Calu3 (cell line): ENCODE measurements around the gene ISYNA1. TPM values are rescaled to one million over a fixed set of nuclear protein-coding genes. Genes with fewer than 3 reads are reported as not detected.

Source experiments
- BruUV-seq: library from RNA; stranded (reverse); fragments of 400-500 nt; replicated peaks from 2 replicates; lab custom pipeline; 2021; lab: Mats Ljungman, UMichigan
- CTCF ChIA-PET: fragments of 300-600 bp; sonication (Branson Sonifier 250); formaldehyde crosslinking; loops from one replicate; lab custom pipeline; 2022; ENCODE audit warnings: antibody characterized with exemption; lab: Charles Lee
- DNase-seq: peaks from one replicate; pipeline ENCODE4 v3.0.0; 2022
- H3K27ac Mint-ChIP-seq: one replicate; pipeline ENCODE4 v1.8.0; 2022; ENCODE audit warnings: mixed read lengths; ENCODE audit not compliant: unreplicated experiment
- H3K27me3 Mint-ChIP-seq: one replicate; pipeline ENCODE4 v1.8.0; 2022; ENCODE audit warnings: mixed read lengths; ENCODE audit not compliant: unreplicated experiment
- H3K36me3 Mint-ChIP-seq: one replicate; pipeline ENCODE4 v1.8.0; 2022; ENCODE audit warnings: mild to moderate bottlenecking, moderate library complexity, mixed read lengths; ENCODE audit not compliant: insufficient read depth, unreplicated experiment
- H3K4me1 Mint-ChIP-seq: one replicate; pipeline ENCODE4 v1.8.0; 2022; ENCODE audit warnings: mild to moderate bottlenecking, low read depth, mixed read lengths; ENCODE audit not compliant: unreplicated experiment
- H3K4me3 Mint-ChIP-seq: one replicate; pipeline ENCODE4 v1.8.0; 2022; ENCODE audit warnings: mild to moderate bottlenecking, low read depth, moderate library complexity, mixed read lengths; ENCODE audit not compliant: unreplicated experiment
- H3K9me3 Mint-ChIP-seq: one replicate; pipeline ENCODE4 v1.8.0; 2022; ENCODE audit warnings: low read depth, mixed read lengths; ENCODE audit not compliant: unreplicated experiment
- CTCF ChIP-seq: fragments of 200-600 bp; IDR thresholded peaks from one replicate; pipeline ENCODE4 v1.8.0; 2022; ENCODE audit warnings: antibody characterized with exemption; ENCODE audit not compliant: unreplicated experiment
- intact Hi-C: fragments of 100-400 bp; cut with micrococcal nuclease; formaldehyde crosslinking; loops from one replicate; pipeline ENCODE4 v1.10.0; 2022; ENCODE audit not compliant: unreplicated experiment
- total RNA-seq: library from RNA; stranded (reverse); gene quantifications from 2 replicates; pipeline ENCODE4 v1.2.3, GENCODE V29; 2022

The ISYNA1 gene
- total RNA-seq, 1 experiment from 2014 or later, result 94.9 TPM

GRCh38 chr19:18465964-18466339, 28.0 kb upstream of the ISYNA1 start:
- CTCF ChIA-PET, result no interaction called here
- H3K4me3 Mint-ChIP-seq, result no peak overlapping the region
- TF ChIP-seq CTCF, result no peak
- H3K27me3 Mint-ChIP-seq, result no peaks in the 10 kb centered on the region
- intact Hi-C loops, result loop anchor here (10.0 kb wide), 1 partner anchor 109 kb away; the partner anchor contains the start of gene UBA52
- no TSS peak for BruUV-seq
- no peaks in the 10 kb centered on the region for H3K9me3 Mint-ChIP-seq
- peaks cover 17% of the 10 kb centered on the region for H3K4me1 Mint-ChIP-seq
- no peak overlapping the region for H3K27ac Mint-ChIP-seq
- H3K36me3 Mint-ChIP-seq, result peaks cover 21% of the 10 kb centered on the region
- DNase-seq, result no peak

- H3K27me3 Mint-ChIP-seq, result no peaks in the 10 kb centered on the region
- H3K4me1 Mint-ChIP-seq, result peaks cover 17% of the 10 kb centered on the region
- no peak for TF ChIP-seq CTCF
- intact Hi-C loops, result loop anchor here (10.0 kb wide), 1 partner anchor 109 kb away; the partner anchor contains the start of gene UBA52
- no peak overlapping the region for H3K4me3 Mint-ChIP-seq
- CTCF ChIA-PET, result no interaction called here
- no peaks in the 10 kb centered on the region for H3K9me3 Mint-ChIP-seq
- no peak overlapping the region for H3K27ac Mint-ChIP-seq
- no peak for DNase-seq
- peaks cover 16% of the 10 kb centered on the region for H3K36me3 Mint-ChIP-seq
- no TSS peak for BruUV-seq
Observed at GRCh38 chr19:18465214-18465963, 27.5 kb upstream of the ISYNA1 start.

DNA sequence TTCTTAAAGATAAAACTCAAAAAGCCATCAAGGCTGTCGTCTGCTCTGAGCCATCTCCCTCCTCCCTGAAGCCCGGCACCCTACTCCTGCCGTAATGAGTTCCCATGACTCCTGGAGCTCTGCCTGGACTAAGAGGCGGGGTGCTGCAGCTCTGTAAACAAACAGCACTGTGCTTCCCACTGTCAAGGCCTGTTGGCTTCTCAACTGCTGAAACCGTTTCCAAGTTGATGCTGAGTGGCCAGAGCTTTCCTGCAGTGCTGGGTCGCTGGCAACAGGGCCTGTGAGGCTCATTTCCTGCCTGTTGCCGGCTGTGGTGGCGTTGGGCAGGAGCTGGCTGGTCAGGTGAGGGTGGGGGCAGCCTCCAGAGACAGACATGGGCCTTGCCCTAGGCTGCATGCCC, 26.7 kb upstream of the ISYNA1 start:
- no peak for DNase-seq
- H3K27me3 Mint-ChIP-seq, result no peaks in the 10 kb centered on the region
- CTCF ChIA-PET, result no interaction called here
- no peaks in the 10 kb centered on the region for H3K9me3 Mint-ChIP-seq
- no TSS peak for BruUV-seq
- H3K27ac Mint-ChIP-seq, result no peak overlapping the region
- no peak overlapping the region for H3K4me3 Mint-ChIP-seq
- TF ChIP-seq CTCF, result no peak
- intact Hi-C loops, result loop anchor here (10.0 kb wide), 1 partner anchor 110 kb away; the partner anchor contains the start of gene UBA52
- peaks cover 12% of the 10 kb centered on the region for H3K36me3 Mint-ChIP-seq
- H3K4me1 Mint-ChIP-seq, result peaks cover 17% of the 10 kb centered on the region

- Mint-ChIP-seq H3K27ac (no peak overlapping the region), H3K9me3 (no peaks in the 10 kb centered on the region), H3K4me1 (no peaks in the 10 kb centered on the region)
Observed at GRCh38 chr19:18461471-18461870, 23.5 kb upstream of the ISYNA1 start.

More at GRCh38 chr19:18461471-18461870, 23.5 kb upstream of the ISYNA1 start:
- BruUV-seq, result no TSS peak
- H3K27me3 Mint-ChIP-seq, result no peaks in the 10 kb centered on the region
- intact Hi-C loops, result loop anchor here (10.0 kb wide), 1 partner anchor 113 kb away; the partner anchor contains the start of gene UBA52
- no peak overlapping the region for H3K4me3 Mint-ChIP-seq
- TF ChIP-seq CTCF, result no peak
- no peak for DNase-seq
- CTCF ChIA-PET, result interaction anchor here (0.7 to 2.1 kb wide), 3 partner anchors 10 to 58 kb away, joined by 3 to 11 read pairs (median 5); no protein-coding TSS in a partner anchor
- H3K36me3 Mint-ChIP-seq, result peaks cover 14% of the 10 kb centered on the region
